HCT116 (cell line): Measurements from ENCODE around the gene CTU1.

ENCODE experiments used
- POLR2A ChIP-seq: IDR thresholded peaks from 2 replicates; pipeline ENCODE4 v1.7.0; 2011; ENCODE audit warnings: borderline replicate concordance; ENCODE audit not compliant: insufficient read depth, insufficient read length; ENCODE audit errors: extremely low read depth
- RAD21 ChIP-seq: IDR thresholded peaks from 2 replicates; pipeline ENCODE4 v1.6.1; 2012; ENCODE audit warnings: low read depth, mild to moderate bottlenecking
- TF ChIP-seq, protein P1 (sequence below), 3 experiments: fragments of 200-600 bp in 1 of 3; sonication (generic) in 1 of 3; IDR thresholded peaks in 2 of 3; conservative IDR thresholded peaks in 1 of 3; 2 replicates each; pipeline ENCODE4 v1.5.1; 2012 to 2017; ENCODE audit warnings: low read depth in 2 of 3, low read length in 2 of 3, antibody characterized with exemption in 1 of 3, borderline replicate concordance in 1 of 3, control low read depth in 1 of 3, mild to moderate bottlenecking in 1 of 3, mixed read lengths in 1 of 3, mixed run types in 1 of 3, moderate library complexity in 1 of 3; ENCODE audit not compliant: insufficient read depth in 1 of 3

DNA sequence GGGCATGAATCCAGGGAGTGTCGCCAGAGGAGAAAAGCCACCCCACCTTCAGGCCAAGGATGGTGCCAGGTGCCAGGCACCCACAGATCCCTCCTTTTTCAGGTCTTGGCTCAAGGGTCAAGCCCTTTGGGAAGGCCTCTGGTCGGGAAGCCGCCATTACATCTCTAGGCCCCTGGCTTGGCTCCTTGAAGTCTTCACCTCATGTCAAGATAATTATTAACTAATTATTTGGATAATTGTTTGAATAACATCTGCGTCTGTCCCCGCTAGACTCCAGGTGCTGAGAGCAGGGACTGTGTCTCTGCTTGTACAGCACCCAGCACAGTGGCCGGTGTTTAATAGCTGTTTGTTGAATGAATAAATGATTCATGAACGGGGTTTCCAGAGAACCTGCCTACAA lies 44.5 kb downstream of the CTU1 start:
- TF ChIP-seq POLR2A (no peak), RAD21 (no peak)
- TF ChIP-seq, protein P1, sequence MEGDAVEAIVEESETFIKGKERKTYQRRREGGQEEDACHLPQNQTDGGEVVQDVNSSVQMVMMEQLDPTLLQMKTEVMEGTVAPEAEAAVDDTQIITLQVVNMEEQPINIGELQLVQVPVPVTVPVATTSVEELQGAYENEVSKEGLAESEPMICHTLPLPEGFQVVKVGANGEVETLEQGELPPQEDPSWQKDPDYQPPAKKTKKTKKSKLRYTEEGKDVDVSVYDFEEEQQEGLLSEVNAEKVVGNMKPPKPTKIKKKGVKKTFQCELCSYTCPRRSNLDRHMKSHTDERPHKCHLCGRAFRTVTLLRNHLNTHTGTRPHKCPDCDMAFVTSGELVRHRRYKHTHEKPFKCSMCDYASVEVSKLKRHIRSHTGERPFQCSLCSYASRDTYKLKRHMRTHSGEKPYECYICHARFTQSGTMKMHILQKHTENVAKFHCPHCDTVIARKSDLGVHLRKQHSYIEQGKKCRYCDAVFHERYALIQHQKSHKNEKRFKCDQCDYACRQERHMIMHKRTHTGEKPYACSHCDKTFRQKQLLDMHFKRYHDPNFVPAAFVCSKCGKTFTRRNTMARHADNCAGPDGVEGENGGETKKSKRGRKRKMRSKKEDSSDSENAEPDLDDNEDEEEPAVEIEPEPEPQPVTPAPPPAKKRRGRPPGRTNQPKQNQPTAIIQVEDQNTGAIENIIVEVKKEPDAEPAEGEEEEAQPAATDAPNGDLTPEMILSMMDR (IDR thresholded peaks at IDR 0.05 in 2 of 3, conservative IDR thresholded peaks at IDR 0.05 in 1 of 3; ENCODE audit: borderline replicate concordance in 1 of 3, insufficient read depth in 1 of 3, low read depth in 2 of 3, low read length in 2 of 3): no peak
